NCI-H524 treated with DMSO at 0.1 percent for 48 hours (cell line): ENCODE data around the gene CFAP74.
"Not testable (repeated sequence)": the region's sequence is repeated elsewhere in the genome, so short reads cannot be mapped to it uniquely, and the experiment has no call there.

Experiments
- DNase-seq: peaks from one replicate; lab custom pipeline; 2025; lab: John Stamatoyannopoulos, UW

CFAP74 gene

GRCh38 chr1:1984560-1985070, 19.0 kb downstream of the CFAP74 start:
- DNase-seq: no peak

- DNase-seq: no peak
Measured at GRCh38 chr1:1982379-1983232, 21.0 kb downstream of the CFAP74 start.

- not testable (repeated sequence) for DNase-seq
Measured at GRCh38 chr1:1981631-1982327, 21.8 kb downstream of the CFAP74 start.

- DNase-seq: no peak
Measured at GRCh38 chr1:1981142-1981500, 22.5 kb downstream of the CFAP74 start.

- DNase-seq: no peak
Measured at GRCh38 chr1:1980467-1981141, 23.0 kb downstream of the CFAP74 start.

- DNase-seq: no peak
Measured at GRCh38 chr1:1979482-1980165, 24.0 kb downstream of the CFAP74 start.

GRCh38 chr1:1978690-1979481, 24.7 kb downstream of the CFAP74 start:
- DNase-seq: not testable (repeated sequence)

GRCh38 chr1:1978108-1978507, 25.5 kb downstream of the CFAP74 start:
- DNase-seq: no peak

- no peak for DNase-seq
Measured at GRCh38 chr1:1976031-1976430, 27.6 kb downstream of the CFAP74 start.

- no peak for DNase-seq
Measured at GRCh38 chr1:1975535-1975934, 28.1 kb downstream of the CFAP74 start.

- no peak for DNase-seq
Measured at GRCh38 chr1:1974834-1975233, 28.8 kb downstream of the CFAP74 start.

GRCh38 chr1:1973716-1974642, 29.6 kb downstream of the CFAP74 start:
- no peak for DNase-seq

GRCh38 chr1:1972976-1973715, 30.4 kb downstream of the CFAP74 start:
- DNase-seq: no peak

- DNase-seq: no peak
Measured at GRCh38 chr1:1971688-1972087, 31.9 kb downstream of the CFAP74 start.

GRCh38 chr1:1971017-1971416, 32.6 kb downstream of the CFAP74 start:
- no peak for DNase-seq

GRCh38 chr1:1969953-1970716, 33.5 kb downstream of the CFAP74 start:
- DNase-seq: no peak

- no peak for DNase-seq
Measured at GRCh38 chr1:1969505-1969900, 34.1 kb downstream of the CFAP74 start.

- no peak for DNase-seq
Measured at GRCh38 chr1:1968767-1969504, 34.6 kb downstream of the CFAP74 start.
